Peyer's patch (tissue), 4 donors: ENCODE measurements around the gene PPM1M. TPM values are rescaled to one million over a fixed set of nuclear protein-coding genes. Genes with fewer than 3 reads are reported as not detected.
A peak's percentile ranks its signal among the peaks of the same experiment; 100 is the strongest.

Experiments
- DNase-seq, 3 donors: peaks; one replicate each; pipeline ENCODE4 v3.0.0-alpha.2; 2017 to 2019
- H3K27ac ChIP-seq, 4 donors: fragments of 200-600 bp; sonication (generic); one replicate each; pipeline ENCODE4 v1.5.1; 2016 to 2019
- H3K27me3 ChIP-seq, 2 donors: fragments of 200-600 bp; sonication (generic); one replicate each; pipeline ENCODE4 v1.5.1; 2019
- H3K36me3 ChIP-seq, 3 donors: fragments of 200-600 bp; sonication (generic); one replicate each; pipeline ENCODE4 v1.5.1; 2016 to 2019
- H3K4me1 ChIP-seq, 4 donors: fragments of 200-600 bp; sonication (generic); one replicate each; pipeline ENCODE4 v1.5.1; 2016 to 2019
- H3K4me3 ChIP-seq, 4 donors: fragments of 200-600 bp; sonication (generic); 1 replicate in 3 of 4; 2 replicates in 1 of 4; pipeline ENCODE4 v1.5.1; 2016 to 2019; ENCODE audit warnings: mild to moderate bottlenecking in 1 of 4
- H3K9me3 ChIP-seq, 4 donors: fragments of 200-600 bp; sonication (generic); one replicate each; pipeline ENCODE4 v1.5.1; 2016 to 2019; ENCODE audit warnings: mild to moderate bottlenecking in 1 of 4
- CTCF ChIP-seq, 6 experiments: fragments of 450-650 bp in 4 of 6; fragments of 200-600 bp in 2 of 6; sonication (generic) in 1 of 6; IDR thresholded peaks; one replicate each; pipeline ENCODE4 v1.5.1; 2017 to 2019; ENCODE audit warnings: antibody characterized with exemption in 6 of 6, mild to moderate bottlenecking in 3 of 6, moderate library complexity in 1 of 6
- POLR2A ChIP-seq, 2 donors: fragments of 450-650 bp; IDR thresholded peaks; one replicate each; pipeline ENCODE4 v1.5.1; 2017; ENCODE audit warnings: antibody characterized with exemption in 2 of 2, mild to moderate bottlenecking in 2 of 2, moderate library complexity in 2 of 2
- total RNA-seq, 4 donors: library from RNA; depleted of rRNA; stranded (reverse); fragments of >200 nt; gene quantifications; one replicate each; pipeline ENCODE4 v1.1.0, GENCODE V29; 2016

PPM1M gene
- total RNA-seq, 4 donors from 2014 or later = 4.0 to 32.2 (median 6.7) TPM

- Histone ChIP-seq H3K27ac (peak overlapping the region; percentile 68 to 91 (median 76)), H3K4me1 (peaks cover 12 to 40% (median 33%) of the 10 kb centered on the region in 4 donors), H3K36me3 (peaks cover 0 to 41% (median 3%) of the 10 kb centered on the region in 3 donors), H3K9me3 (no peaks in the 10 kb centered on the region), H3K4me3 (peak overlapping the region in 1 of 4 donors; percentile 2), H3K27me3 (no peaks in the 10 kb centered on the region)
- peak in 2 of 3 donors; percentile 85 to 90 for DNase-seq
- TF ChIP-seq CTCF (IDR thresholded peaks at IDR 0.05) = peak in 3 of 6 experiments; percentile 18 to 42 (median 27)
- peak in 1 of 2 donors; percentile 51 for TF ChIP-seq POLR2A (IDR thresholded peaks at IDR 0.05)
These were observed 28.8 kb upstream of the PPM1M start for GRCh38 chr3:52216585-52217408.

DNA sequence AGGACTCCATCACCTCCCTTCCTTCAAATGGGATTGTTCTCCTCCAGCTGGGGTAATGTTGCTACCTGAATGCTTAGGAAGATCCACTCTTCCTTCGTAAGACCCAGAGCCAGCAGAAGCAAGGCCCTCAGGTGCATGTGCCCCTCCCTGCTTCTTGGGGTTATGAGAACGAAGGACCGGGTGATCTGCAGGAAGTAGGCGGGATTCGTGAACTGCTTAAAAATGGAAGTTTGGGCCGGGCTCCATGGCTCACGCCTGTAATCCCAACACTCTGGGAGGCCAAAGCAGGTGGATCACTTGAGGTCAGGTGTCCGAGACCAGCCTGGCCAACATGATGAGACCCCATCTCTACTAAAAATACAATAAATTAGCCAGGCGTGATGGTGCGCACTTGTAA is 28.2 kb upstream of the PPM1M start:
- H3K27ac ChIP-seq = peak overlapping the region; percentile 68 to 91 (median 76)
- no peak for DNase-seq
- no peak for TF ChIP-seq POLR2A (IDR thresholded peaks at IDR 0.05)
- no peak for TF ChIP-seq CTCF (IDR thresholded peaks at IDR 0.05)
- H3K36me3 ChIP-seq = peaks cover 0 to 35% (median 3%) of the 10 kb centered on the region in 3 donors
- H3K9me3 ChIP-seq = no peaks in the 10 kb centered on the region
- H3K27me3 ChIP-seq = no peaks in the 10 kb centered on the region
- peaks cover 12 to 46% (median 35%) of the 10 kb centered on the region in 4 donors for H3K4me1 ChIP-seq
- H3K4me3 ChIP-seq = no peak overlapping the region

DNA sequence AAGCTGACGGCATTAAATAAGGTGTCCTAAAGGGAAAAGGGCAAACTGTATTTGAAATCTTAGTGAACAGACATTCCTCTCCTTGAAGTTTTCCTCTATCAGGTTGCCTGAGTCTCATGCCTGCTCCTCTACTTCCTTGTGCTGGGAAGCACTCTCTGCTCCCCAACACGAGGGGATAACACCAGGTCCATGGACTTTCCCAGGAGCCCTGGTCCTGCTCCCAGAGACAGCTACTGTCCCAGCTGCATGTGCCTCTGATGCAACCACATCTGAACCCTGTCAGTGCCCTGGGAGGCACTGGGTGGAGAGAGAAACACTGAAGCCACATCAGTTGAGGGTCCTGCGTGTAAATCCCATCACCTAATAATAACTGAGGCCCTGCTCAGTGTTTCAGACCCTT is 27.5 kb upstream of the PPM1M start:
- Histone ChIP-seq H3K27ac (peak overlapping the region; percentile 68 to 91 (median 76)), H3K27me3 (no peaks in the 10 kb centered on the region), H3K9me3 (no peaks in the 10 kb centered on the region), H3K36me3 (peaks cover 0 to 29% (median 3%) of the 10 kb centered on the region in 3 donors), H3K4me1 (peaks cover 12 to 46% (median 35%) of the 10 kb centered on the region in 4 donors), H3K4me3 (no peak overlapping the region)
- no peak for TF ChIP-seq CTCF (IDR thresholded peaks at IDR 0.05)
- TF ChIP-seq POLR2A (IDR thresholded peaks at IDR 0.05) = no peak
- DNase-seq = peak in 1 of 3 donors; percentile 46

DNA sequence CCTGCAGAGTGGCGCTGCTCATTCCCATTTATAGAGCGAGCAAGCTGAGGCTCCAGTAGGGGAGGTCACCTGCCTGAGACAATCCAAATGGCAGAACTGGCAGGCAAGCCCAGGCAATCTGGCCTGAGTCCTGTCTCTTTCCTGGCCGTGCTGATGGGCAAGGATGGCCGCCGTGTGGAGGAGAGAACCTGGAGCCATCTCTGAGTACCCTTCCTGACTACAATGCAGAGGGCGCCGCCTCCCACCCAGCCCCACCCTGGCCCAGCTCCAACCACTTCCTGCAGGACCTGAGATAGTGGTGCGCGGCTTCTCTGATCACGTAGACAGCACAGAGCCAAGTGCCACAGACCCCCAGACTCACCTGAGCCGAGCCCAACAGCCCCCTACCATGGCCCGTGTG is 27.1 kb upstream of the PPM1M start:
- H3K9me3 ChIP-seq = no peaks in the 10 kb centered on the region
- no peak for TF ChIP-seq POLR2A (IDR thresholded peaks at IDR 0.05)
- no peak for TF ChIP-seq CTCF (IDR thresholded peaks at IDR 0.05)
- peak; percentile 55 to 72 (median 69) for DNase-seq
- H3K4me1 ChIP-seq = peaks cover 12 to 46% (median 35%) of the 10 kb centered on the region in 4 donors
- peaks cover 0 to 24% (median 3%) of the 10 kb centered on the region in 3 donors for H3K36me3 ChIP-seq
- H3K27ac ChIP-seq = peak overlapping the region; percentile 68 to 91 (median 76)
- no peak overlapping the region for H3K4me3 ChIP-seq
- H3K27me3 ChIP-seq = no peaks in the 10 kb centered on the region

DNA sequence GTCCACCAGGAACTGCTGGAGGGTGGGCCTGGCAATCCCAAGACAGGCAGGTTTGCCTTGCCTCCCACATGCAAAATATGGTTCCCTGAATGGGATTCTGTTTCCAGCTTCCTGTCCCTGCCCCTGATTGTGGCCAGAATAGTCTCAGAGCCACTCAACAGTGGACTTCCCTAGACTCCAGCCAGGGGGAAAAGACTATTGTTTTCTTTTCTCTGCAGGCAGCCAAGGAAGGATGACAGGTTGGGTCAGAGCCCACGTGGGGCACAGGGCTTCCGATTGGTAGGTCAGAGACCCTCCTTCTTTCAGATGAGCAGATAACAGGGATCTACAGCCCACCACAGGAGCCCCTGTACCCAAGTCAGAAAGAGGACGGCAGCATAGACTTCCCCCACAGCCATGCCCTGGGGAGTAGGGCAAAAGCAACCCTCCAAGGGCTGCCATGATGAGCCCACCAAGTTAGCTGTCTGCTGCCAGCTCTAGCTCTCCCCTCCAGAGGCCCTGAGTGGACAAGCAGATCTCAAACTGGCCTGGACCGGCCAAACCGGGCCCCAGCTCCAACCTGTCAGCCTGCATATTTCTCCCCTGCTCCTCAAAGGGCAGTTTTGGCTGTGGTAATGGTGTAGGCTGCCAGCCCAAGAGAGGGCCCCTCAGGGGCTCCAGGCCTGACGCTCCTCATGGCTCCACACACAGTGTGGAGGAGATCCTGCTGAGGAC is 26.5 kb upstream of the PPM1M start:
- TF ChIP-seq CTCF (IDR thresholded peaks at IDR 0.05) (no peak), POLR2A (IDR thresholded peaks at IDR 0.05) (no peak)
- H3K4me3 ChIP-seq = no peak overlapping the region
- no peaks in the 10 kb centered on the region for H3K9me3 ChIP-seq
- peaks cover 12 to 46% (median 35%) of the 10 kb centered on the region in 4 donors for H3K4me1 ChIP-seq
- DNase-seq = no peak
- H3K27me3 ChIP-seq = no peaks in the 10 kb centered on the region
- peak overlapping the region; percentile 68 to 91 (median 76) for H3K27ac ChIP-seq
- H3K36me3 ChIP-seq = peaks cover 0 to 18% (median 3%) of the 10 kb centered on the region in 3 donors
